Muscle of arm (tissue), 12 donors: ENCODE measurements around the gene PER2. TPM values are rescaled to one million over a fixed set of nuclear protein-coding genes. Genes with fewer than 3 reads are reported as not detected.

Experiments used
- DNase-seq: peaks from one replicate; pipeline ENCODE4 v3.0.0-alpha.2; 2013
- polyA plus RNA-seq, 12 donors: library from polyadenylated mRNA; unstranded; fragments of 120-200 nt; gene quantifications; one replicate each; pipeline ENCODE4 v1.2.1, GENCODE V29; 2013; ENCODE audit not compliant: insufficient read length in 12 of 12

PER2 gene
- polyA plus RNA-seq, 12 donors, result 3.6 to 7.9 (median 4.6) TPM; not detected in 1

GRCh38 chr2:238267341-238267710 lies 21.1 kb downstream of the PER2 start:
- DNase-seq, result no peak

- DNase-seq, result no peak
These were observed 22.8 kb downstream of the PER2 start for GRCh38 chr2:238265605-238266004.

GRCh38 chr2:238264072-238264460 lies 24.3 kb downstream of the PER2 start:
- no peak for DNase-seq

GRCh38 chr2:238263204-238264071 lies 25.0 kb downstream of the PER2 start:
- peak; percentile 93 for DNase-seq

GRCh38 chr2:238262496-238263122 lies 25.8 kb downstream of the PER2 start:
- DNase-seq, result no peak

GRCh38 chr2:238261718-238262375 lies 26.6 kb downstream of the PER2 start:
- no peak for DNase-seq

GRCh38 chr2:238260883-238261282 lies 27.5 kb downstream of the PER2 start:
- DNase-seq, result no peak

- no peak for DNase-seq
These were observed 29.1 kb downstream of the PER2 start for GRCh38 chr2:238259061-238260020.

GRCh38 chr2:238257786-238258700 lies 30.4 kb downstream of the PER2 start:
- DNase-seq, result no peak

- no peak for DNase-seq
These were observed 31.8 kb downstream of the PER2 start for GRCh38 chr2:238256594-238257104.

- DNase-seq, result no peak
These were observed 32.3 kb downstream of the PER2 start for GRCh38 chr2:238256111-238256510.

GRCh38 chr2:238255636-238256035 lies 32.8 kb downstream of the PER2 start:
- no peak for DNase-seq

- no peak for DNase-seq
These were observed 33.3 kb downstream of the PER2 start for GRCh38 chr2:238255151-238255551.

- DNase-seq, result no peak
These were observed 34.2 kb downstream of the PER2 start for GRCh38 chr2:238254095-238254723.

- no peak for DNase-seq
These were observed 35.4 kb downstream of the PER2 start for GRCh38 chr2:238252766-238253630.

GRCh38 chr2:238251986-238252385 lies 36.4 kb downstream of the PER2 start:
- no peak for DNase-seq

- DNase-seq, result no peak
These were observed 37.1 kb downstream of the PER2 start for GRCh38 chr2:238251331-238251730.

GRCh38 chr2:238250896-238251295 lies 37.5 kb downstream of the PER2 start:
- DNase-seq, result no peak
